HepG2 (cell line): Measurements from ENCODE around the gene GALNT10. TPM values are rescaled to one million over a fixed set of nuclear protein-coding genes. Genes with fewer than 3 reads are reported as not detected.

Source experiments
- ATAC-seq: fragments of 200-7000 bp; cut with Tn5 transposase; 3 replicates; pipeline ENCODE4 v1.9.1; 2020; ENCODE audit warnings: mild to moderate bottlenecking, moderate library complexity
- BruUV-seq: library from RNA; stranded (reverse); fragments of 400-500 nt; replicated peaks from 2 replicates; lab custom pipeline; 2021; lab: Mats Ljungman, UMichigan
- CTCF ChIA-PET: fragments of 300-600 bp; formaldehyde crosslinking; extraction: SDS; loops from one replicate; lab custom pipeline; 2021; ENCODE audit warnings: low total read pairs, inconsistent platforms, low intra/inter-chr PET ratio; lab: Yijun Ruan, JAX
- POLR2A ChIA-PET: fragments of 350-600 bp; sonication (Branson Sonifier 250); formaldehyde crosslinking; loops from one replicate; lab custom pipeline; 2020; ENCODE audit warnings: antibody characterized with exemption, inconsistent platforms; lab: Yijun Ruan, JAX
- DNase-seq: peaks from one replicate; pipeline ENCODE4 v3.0.0-alpha.2; 2015; ENCODE audit warnings: low spot score
- FAIRE-seq: peaks from 3 replicates; lab custom pipeline; 2011; peaks lifted over from hg19 to GRCh38; lab: Jason Lieb, UNC
- H2AFZ ChIP-seq: one replicate; pipeline ENCODE4 v1.6.1; 2011; ENCODE audit warnings: low read length, inconsistent platforms
- H3K27ac ChIP-seq: fragments of 300-600 bp; 3 replicates; pipeline ENCODE4 v1.8.0; 2011; ENCODE audit warnings: mixed run types, mild to moderate bottlenecking, mixed read lengths, low read length, inconsistent platforms; ENCODE audit not compliant: insufficient read depth; ENCODE audit errors: extremely low read length
- H3K27me3 ChIP-seq, 2 experiments: fragments of 200-600 bp in 1 of 2; 2 replicates in 1 of 2; 3 replicates in 1 of 2; pipeline versions ENCODE4 v1.6.0 to v1.8.0; 2011; ENCODE audit warnings: low read length in 2 of 2, mild to moderate bottlenecking in 2 of 2, moderate library complexity in 2 of 2, inconsistent platforms in 1 of 2; ENCODE audit not compliant: insufficient read depth in 2 of 2, control insufficient read depth in 1 of 2
- H3K36me3 ChIP-seq, 2 experiments: fragments of 200-600 bp in 1 of 2; replicated peaks in 1 of 2; 2 replicates in 1 of 2; 3 replicates in 1 of 2; pipeline versions ENCODE4 v1.5.1 to v1.8.0; 2011; ENCODE audit warnings: low read length in 2 of 2, inconsistent platforms in 1 of 2; ENCODE audit not compliant: insufficient read depth in 2 of 2, control insufficient read depth in 1 of 2
- H3K4me1 ChIP-seq: 2 replicates; pipeline ENCODE4 v1.5.1; 2012; ENCODE audit warnings: low read length, inconsistent platforms; ENCODE audit not compliant: insufficient read depth
- H3K4me2 ChIP-seq: 2 replicates; pipeline ENCODE4 v1.6.0; 2011; ENCODE audit warnings: low read depth, low read length, inconsistent platforms
- H3K4me3 ChIP-seq, 3 experiments: fragments of 200-600 bp in 1 of 3; sonication (generic), shearing (Covaris generic) in 1 of 3; replicated peaks in 1 of 3; 2 replicates each; pipeline ENCODE4 v1.5.1; 2011 to 2016; ENCODE audit warnings: low read length in 3 of 3, inconsistent platforms in 2 of 3, low read depth in 2 of 3, mild to moderate bottlenecking in 2 of 3, control low read depth in 1 of 3, mixed read lengths in 1 of 3; ENCODE audit not compliant: insufficient read depth in 1 of 3
- H3K79me2 ChIP-seq: one replicate; pipeline ENCODE4 v1.6.1; 2011; ENCODE audit warnings: low read length, inconsistent platforms; ENCODE audit not compliant: insufficient read depth
- H3K9ac ChIP-seq: 2 replicates; pipeline ENCODE4 v1.6.0; 2011; ENCODE audit warnings: mild to moderate bottlenecking, low read depth, low read length, inconsistent platforms; ENCODE audit not compliant: insufficient read depth
- H3K9me3 ChIP-seq: 2 replicates; pipeline ENCODE4 v1.5.1; 2012; ENCODE audit warnings: mild to moderate bottlenecking, low read length
- H4K20me1 ChIP-seq: 2 replicates; pipeline ENCODE4 v1.6.0; 2011; ENCODE audit warnings: inconsistent platforms, mild to moderate bottlenecking, low read length, moderate library complexity; ENCODE audit not compliant: insufficient read depth
- GATAD1 ChIP-seq: IDR thresholded peaks from 2 replicates; pipeline ENCODE4 v1.6.1; 2016; ENCODE audit warnings: missing genetic modification reagents, missing compliant biosample characterization
- HNRNPUL1 ChIP-seq: fragments of 200-400 bp; formaldehyde crosslinking; IDR thresholded peaks from 2 replicates; pipeline ENCODE4 v1.6.1; 2017; ENCODE audit warnings: low read depth, mild to moderate bottlenecking, low read length, moderate library complexity
- MYPOP ChIP-seq: sonication (generic); formaldehyde crosslinking; IDR thresholded peaks from 2 replicates; pipeline ENCODE4 v1.8.1; 2023; ENCODE audit warnings: mild to moderate bottlenecking, moderate library complexity, missing genetic modification reagents
- PATZ1 ChIP-seq: sonication (generic); formaldehyde crosslinking; IDR thresholded peaks from 2 replicates; pipeline ENCODE4 v1.4.0; 2020; ENCODE audit warnings: missing genetic modification reagents
- PRDM15 ChIP-seq: sonication (generic); formaldehyde crosslinking; IDR thresholded peaks from 2 replicates; pipeline ENCODE4 v1.4.0; 2020; ENCODE audit warnings: missing genetic modification reagents
- STAG1 ChIP-seq: sonication (generic); formaldehyde crosslinking; IDR thresholded peaks from 2 replicates; pipeline ENCODE4 v1.4.0; 2020; ENCODE audit warnings: missing genetic modification reagents
- ZNF460 ChIP-seq: sonication (generic); formaldehyde crosslinking; IDR thresholded peaks from 2 replicates; pipeline ENCODE4 v1.5.1; 2020; ENCODE audit warnings: missing genetic modification reagents, mild to moderate bottlenecking, borderline replicate concordance
- WGBS: methylation state at CpG from one replicate; pipeline ENCODE4 v1.1.6; 2017; ENCODE audit warnings: low lambda C conversion rate; 5-methylcytosine and 5-hydroxymethylcytosine counted together
- in situ Hi-C: cut with HindIII; loops from 2 replicates; pipeline ENCODE4 v1.10.0; 2017; ENCODE audit warnings: low pct_unique_long_range_greater_than_20kb; ENCODE audit not compliant: extremely low pct_ligation_motif_present
- intact Hi-C: fragments of 100-400 bp; cut with micrococcal nuclease; formaldehyde crosslinking; loops from one replicate; pipeline ENCODE4 v1.10.0; 2022; ENCODE audit not compliant: unreplicated experiment
- polyA plus RNA-seq, 8 experiments: library from polyadenylated mRNA; depleted of rRNA in 3 of 8; stranded (reverse) in 7 of 8; unstranded in 1 of 8; fragments of >200 nt; fragmentation: Illumina TruSeq in 4 of 8; extraction: Trizol in 4 of 8; gene quantifications; 2 replicates each; pipeline versions ENCODE4 v1.2.1 to v1.2.3, GENCODE V29; 2011 to 2016; ENCODE audit warnings: low read depth in 4 of 8, missing spikeins in 1 of 8, mixed read lengths in 1 of 8; ENCODE audit not compliant: insufficient read depth in 1 of 8
- total RNA-seq, 5 experiments: library from RNA; depleted of rRNA; stranded (reverse); fragments of >200 nt; fragmentation: Illumina TruSeq; extraction: Trizol; gene quantifications; 2 replicates each; pipeline ENCODE4 v1.2.3, GENCODE V29; 2016; ENCODE audit warnings: low read depth in 1 of 5
- TF ChIP-seq, protein P1 (sequence below): sonication (generic); formaldehyde crosslinking; IDR thresholded peaks from 2 replicates; pipeline ENCODE4 v1.5.0; 2020; ENCODE audit warnings: mild to moderate bottlenecking, missing genetic modification reagents, moderate library complexity

The GALNT10 gene
- total and polyA plus RNA-seq, 2 of the 13 experiments (the other 11 are each of a cell fraction or from before 2014, with no cell fraction given) = 8.1 to 11.2 TPM

- BruUV-seq = no TSS peak
- no peak for FAIRE-seq
- Histone ChIP-seq H3K4me3 (no peak overlapping the region), H3K9ac (no peak overlapping the region)
- in situ Hi-C loops = no loop called here
- POLR2A ChIA-PET = no interaction called here
- TF ChIP-seq GATAD1 (CRISPR knock-in tag) = no peak
- TF ChIP-seq HNRNPUL1 = no peak
- no peak for TF ChIP-seq ZNF460
- TF ChIP-seq, all 625 proteins: peak for 0
- Histone ChIP-seq H3K9me3 (no peaks in the 10 kb centered on the region), H3K27ac (no peak overlapping the region), H3K4me1 (no peaks in the 10 kb centered on the region), H3K79me2 (no peaks in the 10 kb centered on the region), H3K36me3 (no peaks in the 10 kb centered on the region; a peak in 1 of 5 replicates), H3K4me2 (no peak overlapping the region), H3K27me3 (no peaks in the 10 kb centered on the region), H4K20me1 (no peaks in the 10 kb centered on the region), H2AFZ (no peak overlapping the region)
- CTCF ChIA-PET = no interaction called here
- ATAC-seq = no peak
- DNase-seq = no peak
- 87% methylated on average over 3 of the region's 7 CpGs for WGBS
- intact Hi-C loops = no loop called here
Observed at GRCh38 chr5:154419236-154419635, 228.7 kb downstream of the GALNT10 start.

GRCh38 chr5:154421868-154422267 is 231.3 kb downstream of the GALNT10 start:
- H3K4me2 ChIP-seq = no peak overlapping the region
- BruUV-seq = no TSS peak
- no peak overlapping the region for H3K27ac ChIP-seq
- FAIRE-seq = peak; percentile 53
- no peaks in the 10 kb centered on the region; a peak in 1 of 5 replicates for H3K36me3 ChIP-seq
- intact Hi-C loops = loop anchor here (1.0 to 2.0 kb wide), 4 partner anchors 23 to 189 kb away; partner anchors contain the start of gene SAP30L
- H3K9me3 ChIP-seq = no peaks in the 10 kb centered on the region
- POLR2A ChIA-PET = no interaction called here
- H2AFZ ChIP-seq = no peak overlapping the region
- H3K4me1 ChIP-seq = no peaks in the 10 kb centered on the region
- H3K4me3 ChIP-seq = no peak overlapping the region
- DNase-seq = peak; percentile 53
- no peaks in the 10 kb centered on the region for H3K27me3 ChIP-seq
- H4K20me1 ChIP-seq = no peaks in the 10 kb centered on the region
- no peak overlapping the region for H3K9ac ChIP-seq
- peak; percentile 93 for ATAC-seq
- no peaks in the 10 kb centered on the region for H3K79me2 ChIP-seq
- in situ Hi-C loops = no loop called here
- CTCF ChIA-PET = interaction anchor here (0.6 to 1.9 kb wide), 4 partner anchors 46 to 218 kb away, joined by 3 to 8 read pairs (median 4); no protein-coding TSS in a partner anchor
- WGBS = 50% methylated on average over 1 of the region's 1 CpG
- TF ChIP-seq PRDM15 (CRISPR knock-in tag) (0 out of 2 replicates have a peak, but pooled peaks have one; percentile 55), PATZ1 (CRISPR knock-in tag) (peak; percentile 39), MYPOP (CRISPR knock-in tag) (no peak), STAG1 (CRISPR knock-in tag) (peak; percentile 82)
- TF ChIP-seq, protein P1, sequence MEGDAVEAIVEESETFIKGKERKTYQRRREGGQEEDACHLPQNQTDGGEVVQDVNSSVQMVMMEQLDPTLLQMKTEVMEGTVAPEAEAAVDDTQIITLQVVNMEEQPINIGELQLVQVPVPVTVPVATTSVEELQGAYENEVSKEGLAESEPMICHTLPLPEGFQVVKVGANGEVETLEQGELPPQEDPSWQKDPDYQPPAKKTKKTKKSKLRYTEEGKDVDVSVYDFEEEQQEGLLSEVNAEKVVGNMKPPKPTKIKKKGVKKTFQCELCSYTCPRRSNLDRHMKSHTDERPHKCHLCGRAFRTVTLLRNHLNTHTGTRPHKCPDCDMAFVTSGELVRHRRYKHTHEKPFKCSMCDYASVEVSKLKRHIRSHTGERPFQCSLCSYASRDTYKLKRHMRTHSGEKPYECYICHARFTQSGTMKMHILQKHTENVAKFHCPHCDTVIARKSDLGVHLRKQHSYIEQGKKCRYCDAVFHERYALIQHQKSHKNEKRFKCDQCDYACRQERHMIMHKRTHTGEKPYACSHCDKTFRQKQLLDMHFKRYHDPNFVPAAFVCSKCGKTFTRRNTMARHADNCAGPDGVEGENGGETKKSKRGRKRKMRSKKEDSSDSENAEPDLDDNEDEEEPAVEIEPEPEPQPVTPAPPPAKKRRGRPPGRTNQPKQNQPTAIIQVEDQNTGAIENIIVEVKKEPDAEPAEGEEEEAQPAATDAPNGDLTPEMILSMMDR (CRISPR knock-in tag) = peak; percentile 75
